H1 (cell line): ENCODE results near the gene RBM47. TPM values are rescaled to one million over a fixed set of nuclear protein-coding genes. Genes with fewer than 3 reads are reported as not detected.

ENCODE experiments used
- CTCF ChIA-PET: fragments of 300-600 bp; sonication (Branson Sonifier 250); formaldehyde crosslinking; loops from one replicate; lab custom pipeline; 2021; ENCODE audit not compliant: partially characterized antibody; lab: Charles Lee
- POLR2A ChIA-PET: fragments of 300-600 bp; sonication (Branson Sonifier 250); formaldehyde crosslinking; loops from one replicate; lab custom pipeline; 2021; ENCODE audit warnings: inconsistent platforms; ENCODE audit not compliant: partially characterized antibody; lab: Charles Lee
- DNase-seq, 2 experiments: peaks; one replicate each; pipeline versions ENCODE4 v3.0.0 to v3.0.0-alpha.2; 2010 to 2022; ENCODE audit warnings: low spot score in 2 of 2, low read depth in 1 of 2, mixed read lengths in 1 of 2
- FAIRE-seq: peaks from 2 replicates; lab custom pipeline; 2011; peaks lifted over from hg19 to GRCh38; lab: Jason Lieb, UNC
- H2AFZ ChIP-seq: 2 replicates; pipeline ENCODE4 v1.8.1; 2012; ENCODE audit warnings: low read length, inconsistent platforms
- H2AK5ac ChIP-seq: 2 replicates; pipeline ENCODE4 v1.6.1; 2013; ENCODE audit warnings: low read depth, low read length
- H2BK120ac ChIP-seq: replicated peaks from 2 replicates; pipeline ENCODE3; 2013; ENCODE audit warnings: low read depth, low read length, inconsistent platforms
- H2BK12ac ChIP-seq: 2 replicates; pipeline ENCODE4 v1.6.1; 2013; ENCODE audit warnings: low read depth, low read length
- H2BK15ac ChIP-seq: 2 replicates; pipeline ENCODE4 v1.6.1; 2013; ENCODE audit warnings: low read length
- H2BK20ac ChIP-seq: 2 replicates; pipeline ENCODE4 v1.6.1; 2013; ENCODE audit warnings: low read length
- H2BK5ac ChIP-seq: 2 replicates; pipeline ENCODE4 v1.6.1; 2013; ENCODE audit warnings: low read depth, low read length
- H3K14ac ChIP-seq: 2 replicates; pipeline ENCODE4 v1.6.1; 2013; ENCODE audit warnings: inconsistent platforms; ENCODE audit not compliant: insufficient read length
- H3K18ac ChIP-seq: 2 replicates; pipeline ENCODE4 v1.6.1; 2013; ENCODE audit warnings: low read length; ENCODE audit errors: extremely low read depth
- H3K23ac ChIP-seq: 2 replicates; pipeline ENCODE4 v1.6.1; 2013; ENCODE audit warnings: inconsistent platforms; ENCODE audit not compliant: insufficient read length
- H3K23me2 ChIP-seq: 2 replicates; pipeline ENCODE4 v1.6.1; 2013; ENCODE audit warnings: low read depth, low read length
- H3K27ac ChIP-seq: 2 replicates; pipeline ENCODE4 v1.6.1; 2011; ENCODE audit warnings: low read depth, low read length, inconsistent platforms
- H3K27me3 ChIP-seq, 4 experiments: replicated peaks in 1 of 4; 1 replicate in 1 of 4; 2 replicates in 3 of 4; pipeline versions ENCODE4 v1.6.1 to v1.8.1; 2011 to 2013; ENCODE audit warnings: low read length in 3 of 4, mild to moderate bottlenecking in 3 of 4, inconsistent platforms in 2 of 4, mixed read lengths in 2 of 4, moderate library complexity in 1 of 4; ENCODE audit not compliant: control insufficient read depth in 3 of 4, insufficient read depth in 3 of 4; ENCODE audit errors: extremely low read depth in 1 of 4
- H3K36me3 ChIP-seq, 4 experiments: 2 replicates each; pipeline versions ENCODE4 v1.6.1 to v1.8.1; 2011 to 2013; ENCODE audit warnings: mild to moderate bottlenecking in 4 of 4, low read length in 3 of 4, moderate library complexity in 2 of 4, control low read depth in 1 of 4, inconsistent platforms in 1 of 4; ENCODE audit not compliant: insufficient read depth in 4 of 4, control insufficient read depth in 2 of 4
- H3K4ac ChIP-seq: replicated peaks from 2 replicates; pipeline ENCODE3; 2013; ENCODE audit warnings: low read length, low read depth, mixed read lengths, inconsistent platforms; ENCODE audit not compliant: insufficient read length
- H3K4me1 ChIP-seq, 4 experiments: replicated peaks in 1 of 4; 1 replicate in 1 of 4; 2 replicates in 3 of 4; pipeline versions ENCODE4 v1.6.1 to v1.8.1; 2011 to 2013; ENCODE audit warnings: low read length in 3 of 4, inconsistent platforms in 2 of 4, mixed read lengths in 1 of 4; ENCODE audit not compliant: insufficient read depth in 4 of 4, control insufficient read depth in 3 of 4
- H3K4me2 ChIP-seq, 2 experiments: 2 replicates each; pipeline versions ENCODE4 v1.6.1 to v1.8.1; 2011 to 2013; ENCODE audit warnings: low read depth in 2 of 2, low read length in 2 of 2, control low read depth in 1 of 2, inconsistent platforms in 1 of 2, mild to moderate bottlenecking in 1 of 2; ENCODE audit not compliant: insufficient read depth in 1 of 2
- H3K4me3 ChIP-seq, 4 experiments: fragments of 200-600, 300-600 bp in 1 of 4; sonication (generic), shearing (Covaris generic), sonication (Bioruptor Twin) in 1 of 4; 2 replicates each; pipeline versions ENCODE4 v1.5.1 to v1.8.1; 2011 to 2016; ENCODE audit warnings: low read length in 4 of 4, low read depth in 3 of 4, control low read depth in 2 of 4, inconsistent platforms in 2 of 4, mild to moderate bottlenecking in 2 of 4, mixed read lengths in 1 of 4, moderate library complexity in 1 of 4; ENCODE audit not compliant: insufficient read depth in 2 of 4; ENCODE audit errors: extremely low read depth in 1 of 4
- H3K56ac ChIP-seq: replicated peaks from 2 replicates; pipeline ENCODE3; 2013; ENCODE audit warnings: low read depth, mild to moderate bottlenecking, mixed read lengths, low read length, inconsistent platforms; ENCODE audit not compliant: insufficient read length
- H3K79me1 ChIP-seq: 2 replicates; pipeline ENCODE4 v1.6.1; 2013; ENCODE audit warnings: low read depth, low read length, control low read depth
- H3K79me2 ChIP-seq, 2 experiments: 2 replicates each; pipeline versions ENCODE4 v1.6.1 to v1.8.1; 2012 to 2013; ENCODE audit warnings: low read length in 2 of 2, mild to moderate bottlenecking in 2 of 2, inconsistent platforms in 1 of 2; ENCODE audit not compliant: insufficient read depth in 2 of 2, control insufficient read depth in 1 of 2
- H3K9ac ChIP-seq, 4 experiments: replicated peaks in 1 of 4; 1 replicate in 1 of 4; 2 replicates in 3 of 4; pipeline versions ENCODE4 v1.6.1 to v1.8.1; 2011 to 2013; ENCODE audit warnings: low read depth in 3 of 4, low read length in 3 of 4, control low read depth in 2 of 4, mild to moderate bottlenecking in 2 of 4, moderate library complexity in 2 of 4, inconsistent platforms in 1 of 4; ENCODE audit errors: extremely low read depth in 1 of 4
- H3K9me3 ChIP-seq, 2 experiments: 2 replicates each; pipeline versions ENCODE4 v1.6.1 to v1.8.1; 2012 to 2013; ENCODE audit warnings: mild to moderate bottlenecking in 2 of 2, moderate library complexity in 2 of 2, control low read depth in 1 of 2, inconsistent platforms in 1 of 2, low read depth in 1 of 2, low read length in 1 of 2, mixed read lengths in 1 of 2; ENCODE audit not compliant: insufficient read depth in 2 of 2
- H4K20me1 ChIP-seq, 2 experiments: replicated peaks in 1 of 2; 2 replicates each; pipeline versions ENCODE3 to v1.8.1; 2011 to 2013; ENCODE audit warnings: inconsistent platforms in 2 of 2, low read length in 2 of 2, mild to moderate bottlenecking in 1 of 2; ENCODE audit not compliant: insufficient read depth in 2 of 2, control insufficient read depth in 1 of 2
- H4K5ac ChIP-seq: 2 replicates; pipeline ENCODE4 v1.6.1; 2013; ENCODE audit warnings: low read length, low read depth, mixed read lengths, inconsistent platforms; ENCODE audit not compliant: insufficient read length
- H4K8ac ChIP-seq: 2 replicates; pipeline ENCODE4 v1.8.0; 2013; ENCODE audit warnings: mild to moderate bottlenecking, moderate library complexity, low read length, inconsistent platforms; ENCODE audit not compliant: insufficient read depth; ENCODE audit errors: extremely low read depth
- H4K91ac ChIP-seq: replicated peaks from 2 replicates; pipeline ENCODE3; 2013; ENCODE audit warnings: low read length, mixed read lengths, inconsistent platforms; ENCODE audit not compliant: insufficient read length
- CBX8 ChIP-seq: fragments of 300-800, 300-1000 bp; sonication (generic); IDR thresholded peaks from 2 replicates; pipeline ENCODE4 v1.7.1; 2016; ENCODE audit warnings: low read depth, low read length, borderline replicate concordance
- CHD1 ChIP-seq: IDR thresholded peaks from 2 replicates; pipeline ENCODE4 v1.6.1; 2012; ENCODE audit warnings: low read depth, low read length, improper control_type of control experiment
- CTBP2 ChIP-seq: IDR thresholded peaks from 2 replicates; pipeline ENCODE4 v1.7.0; 2011; ENCODE audit warnings: borderline replicate concordance, mild to moderate bottlenecking, moderate library complexity, mixed read lengths, low read length; ENCODE audit not compliant: insufficient read depth, insufficient read length
- MAX ChIP-seq: IDR thresholded peaks from 2 replicates; pipeline ENCODE4 v1.6.1; 2012; ENCODE audit warnings: inconsistent platforms
- SIRT6 ChIP-seq: IDR thresholded peaks from one replicate; pipeline ENCODE4 v1.7.1; 2012; ENCODE audit warnings: low read length, inconsistent platforms
- WGBS, 2 experiments: shearing (Covaris generic) in 1 of 2; methylation state at CpG; one replicate each; pipeline versions ENCODE4 v1.1.6 to v1.1.7; 2013 to 2015; ENCODE audit warnings: low lambda C conversion rate in 2 of 2, mixed read lengths in 2 of 2, inconsistent platforms in 1 of 2, low coverage in 1 of 2, missing lambda C conversion rate in 1 of 2; ENCODE audit not compliant: insufficient replicate concordance in 2 of 2, insufficient coverage in 1 of 2, insufficient read length in 1 of 2; ENCODE audit errors: extremely low coverage in 1 of 2, missing lambda C conversion rate in 1 of 2; 5-methylcytosine and 5-hydroxymethylcytosine counted together
- polyA plus RNA-seq, 7 experiments: library from polyadenylated mRNA; depleted of rRNA in 3 of 7; stranded (reverse) in 5 of 7; unstranded in 2 of 7; fragments of >200 nt in 5 of 7; fragments of 200-250 nt in 2 of 7; gene quantifications; 1 replicate in 5 of 7; 2 replicates in 1 of 7; 4 replicates in 1 of 7; pipeline versions ENCODE4 v1.2.1 to v1.2.3, GENCODE V29; 2011 to 2013; ENCODE audit warnings: missing spikeins in 2 of 7, mixed read lengths in 2 of 7
- total RNA-seq: library from RNA; stranded (reverse); fragmentation: NEBNext Ultra II Directional; extraction: Animal tissue kit (Norgen Biotek cat#: 25700); gene quantifications from 2 replicates; pipeline ENCODE4 v1.2.1, GENCODE V29; 2021

Gene RBM47
- total and polyA plus RNA-seq, 2 of the 8 experiments (the other 6 are each of a cell fraction or from before 2014, with no cell fraction given) = 42.8 to 78.9 TPM

- H4K20me1 ChIP-seq = peaks cover 0 to 2% of the 10 kb centered on the region in 2 experiments
- no peak overlapping the region for H3K56ac ChIP-seq
- H3K27ac ChIP-seq = no peak overlapping the region
- H4K8ac ChIP-seq = no peak overlapping the region
- H3K27me3 ChIP-seq = no peaks in the 10 kb centered on the region
- H2AK5ac ChIP-seq = no peak overlapping the region
- no peak overlapping the region for H3K4me3 ChIP-seq
- H3K36me3 ChIP-seq = no peaks in the 10 kb centered on the region
- no peak for DNase-seq
- H3K14ac ChIP-seq = no peak overlapping the region
- no peak overlapping the region for H2AFZ ChIP-seq
- no peak overlapping the region for H4K91ac ChIP-seq
- H2BK5ac ChIP-seq = no peak overlapping the region
- H4K5ac ChIP-seq = no peak overlapping the region
- FAIRE-seq = no peak
- no peak overlapping the region for H3K9ac ChIP-seq
- no peak overlapping the region for H2BK120ac ChIP-seq
- H3K9me3 ChIP-seq = no peaks in the 10 kb centered on the region
- H3K23ac ChIP-seq = no peak overlapping the region
- 94 to 100% methylated on average over 2 to 3 of the region's 3 CpGs for WGBS, 2 experiments
- H3K4me1 ChIP-seq = peaks cover 0 to 4% (median 0%) of the 10 kb centered on the region in 4 experiments; a peak in 1 of 7 replicates
- H3K18ac ChIP-seq = no peak overlapping the region
- no peak overlapping the region for H3K4ac ChIP-seq
- H3K79me2 ChIP-seq = peaks cover 0 to 2% of the 10 kb centered on the region in 2 experiments; a peak in 1 of 4 replicates
- H2BK12ac ChIP-seq = no peak overlapping the region
- ChIA-PET CTCF (no interaction called here), POLR2A (interaction anchor here (1.4 kb wide), 1 partner anchor 11 kb away, joined by 4 read pairs; no protein-coding TSS in a partner anchor)
- H3K79me1 ChIP-seq = no peaks in the 10 kb centered on the region; the same call in 1 of the 2 replicates
- H3K4me2 ChIP-seq = no peak overlapping the region
- H2BK20ac ChIP-seq = no peak overlapping the region
- no peak for TF ChIP-seq CHD1
- TF ChIP-seq CBX8 = no peak
- no peak for TF ChIP-seq SIRT6
- no peak for TF ChIP-seq CTBP2
- TF ChIP-seq MAX = no peak
- TF ChIP-seq, all 59 proteins: peak for 0
- H2BK15ac ChIP-seq = no peak overlapping the region
- H3K23me2 ChIP-seq = no peaks in the 10 kb centered on the region
Observed at GRCh38 chr4:40531636-40532023, 98.0 kb downstream of the RBM47 start.
